Spleen (tissue), 11 donors: Measurements from ENCODE around the gene SUN2. TPM values are rescaled to one million over a fixed set of nuclear protein-coding genes. Genes with fewer than 3 reads are reported as not detected.

Experiments used
- DNase-seq: peaks from one replicate; pipeline ENCODE4 v3.0.0-alpha.2; 2020
- H3K27ac ChIP-seq, 8 donors: fragments of 200-600 bp; sonication (generic) in 7 of 8; 1 replicate in 4 of 8; 2 replicates in 4 of 8; pipeline versions ENCODE4 v1.5.0 to v1.8.0; 2016 to 2021; ENCODE audit warnings: inconsistent platforms in 4 of 8, mild to moderate bottlenecking in 4 of 8, moderate library complexity in 1 of 8
- H3K27me3 ChIP-seq, 7 donors: fragments of 200-600 bp; sonication (generic) in 6 of 7; replicated peaks in 1 of 7; 1 replicate in 4 of 7; 2 replicates in 3 of 7; pipeline versions ENCODE4 v1.5.0 to v1.8.0; 2016 to 2021; ENCODE audit warnings: inconsistent platforms in 3 of 7, mild to moderate bottlenecking in 1 of 7
- H3K36me3 ChIP-seq, 6 donors: fragments of 200-600 bp; sonication (generic) in 5 of 6; 1 replicate in 4 of 6; 2 replicates in 2 of 6; pipeline versions ENCODE4 v1.5.0 to v1.8.0; 2016 to 2021; ENCODE audit warnings: inconsistent platforms in 2 of 6
- H3K4me1 ChIP-seq, 6 donors: fragments of 200-600 bp; sonication (generic) in 5 of 6; 1 replicate in 3 of 6; 2 replicates in 3 of 6; pipeline versions ENCODE4 v1.5.0 to v1.8.0; 2016 to 2021; ENCODE audit warnings: inconsistent platforms in 3 of 6
- H3K4me3 ChIP-seq, 8 donors: fragments of 200-600 bp; sonication (generic) in 7 of 8; 1 replicate in 4 of 8; 2 replicates in 4 of 8; pipeline versions ENCODE4 v1.5.0 to v1.8.0; 2016 to 2021; ENCODE audit warnings: inconsistent platforms in 4 of 8, mild to moderate bottlenecking in 4 of 8, moderate library complexity in 2 of 8
- H3K9me3 ChIP-seq, 8 donors: fragments of 200-600 bp; sonication (generic) in 7 of 8; 1 replicate in 4 of 8; 2 replicates in 4 of 8; pipeline versions ENCODE4 v1.5.0 to v1.8.0; 2016 to 2021; ENCODE audit warnings: inconsistent platforms in 4 of 8
- CTCF ChIP-seq, 11 experiments: fragments of 200-600 bp in 7 of 11; fragments of 450-650 bp in 4 of 11; sonication (generic) in 4 of 11; IDR thresholded peaks in 8 of 11; conservative IDR thresholded peaks in 3 of 11; 1 replicate in 7 of 11; 2 replicates in 4 of 11; pipeline versions ENCODE4 v1.4.0 to v1.8.0; 2016 to 2021; ENCODE audit warnings: antibody characterized with exemption in 11 of 11, inconsistent platforms in 4 of 11, mild to moderate bottlenecking in 1 of 11
- POLR2A ChIP-seq, 3 donors: fragments of 450-650 bp; IDR thresholded peaks; one replicate each; pipeline ENCODE4 v1.5.1; 2017; ENCODE audit warnings: antibody characterized with exemption in 3 of 3, mild to moderate bottlenecking in 1 of 3
- POLR2AphosphoS5 ChIP-seq, 3 donors: sonication (generic); formaldehyde crosslinking; IDR thresholded peaks; one replicate each; pipeline ENCODE4 v1.5.1; 2017; ENCODE audit warnings: antibody characterized with exemption in 3 of 3
- WGBS, 5 donors: extraction: QIAGEN DNeasy Blood & Tissue Kit in 3 of 5; methylation state at CpG; one replicate each; pipeline versions ENCODE4 v1.1.5 to v1.1.7; 2013 to 2018; 5-methylcytosine and 5-hydroxymethylcytosine counted together
- intact Hi-C: fragments of 100-400 bp; cut with DNase I; formaldehyde crosslinking; loops from one replicate; pipeline ENCODE4 v1.15.0; 2023; ENCODE audit warnings: low total_unique reads
- polyA plus RNA-seq, 3 donors: library from polyadenylated mRNA; stranded (reverse); fragments of 200-250 nt; gene quantifications; one replicate each; pipeline ENCODE4 v1.2.1, GENCODE V29; 2013
- total RNA-seq, 7 donors: library from RNA; depleted of rRNA in 3 of 7; stranded (reverse); fragments of >200 nt in 3 of 7; fragmentation: NEBNext Ultra II Directional in 4 of 7; extraction: Animal tissue kit (Norgen Biotek cat#: 25700) in 4 of 7; gene quantifications; one replicate each; pipeline versions ENCODE4 v1.1.0 to v1.2.1, GENCODE V29; 2016 to 2021
- donor health status: healthy with polysubstance abuse.
- donor health status: DM: no; HTN: no; CAD: no; lungs with moderate emphysema.
- donor health status: DM: no; HTN: no; CAD: no.
- donor health status: Bipolar disorder and iron deficiency.
- donor health status: healthy.
- donor health status: DM: no; HTN: no; CAD: no.
- donor health status: DM: yes; HTN: yes; CAD: no.

Gene SUN2
- total and polyA plus RNA-seq, 10 donors = 35.4 to 455 (median 208) TPM

DNA sequence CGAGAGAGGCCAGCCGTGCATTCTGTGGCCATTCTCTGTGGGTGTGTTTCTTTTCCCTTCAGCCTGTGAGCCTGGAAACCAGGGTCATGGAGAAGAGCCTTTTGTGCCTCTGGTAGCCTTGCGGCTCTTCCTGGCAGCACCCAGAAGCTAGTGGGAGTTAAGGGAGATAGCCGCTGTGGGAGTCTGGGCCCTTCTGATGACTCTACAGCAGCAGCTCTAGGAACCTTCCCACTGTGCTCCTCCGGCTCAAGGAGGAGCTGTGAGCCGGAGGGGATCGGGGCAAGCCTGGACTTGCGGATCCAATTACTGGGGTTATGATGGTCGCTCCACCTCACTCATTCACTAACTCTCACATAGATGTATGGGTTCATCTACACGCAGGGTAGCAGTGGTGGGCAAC is 39.5 kb downstream of the SUN2 start:
- DNase-seq = no peak
- Histone ChIP-seq H3K27ac (peak overlapping the region in 5 of 8 donors; percentile 73 to 80 (median 74)), H3K4me1 (peaks cover 25 to 80% (median 58%) of the 10 kb centered on the region in 6 donors), H3K4me3 (peak overlapping the region in 1 of 8 donors; percentile 5), H3K9me3 (no peaks in the 10 kb centered on the region), H3K36me3 (peaks cover 5 to 85% (median 54%) of the 10 kb centered on the region in 6 donors), H3K27me3 (no peaks in the 10 kb centered on the region)
- WGBS, 5 donors = 83 to 93% (median 90%) methylated on average over 10 of the region's 10 CpGs
- intact Hi-C loops = no loop called here
- TF ChIP-seq CTCF (IDR thresholded peaks at IDR 0.05 in 8 of 11, conservative IDR thresholded peaks at IDR 0.05 in 3 of 11) = no peak
- peak in 1 of 3 donors; percentile 35 for TF ChIP-seq POLR2AphosphoS5 (IDR thresholded peaks at IDR 0.05)
- TF ChIP-seq POLR2A (IDR thresholded peaks at IDR 0.05) = no peak

DNA sequence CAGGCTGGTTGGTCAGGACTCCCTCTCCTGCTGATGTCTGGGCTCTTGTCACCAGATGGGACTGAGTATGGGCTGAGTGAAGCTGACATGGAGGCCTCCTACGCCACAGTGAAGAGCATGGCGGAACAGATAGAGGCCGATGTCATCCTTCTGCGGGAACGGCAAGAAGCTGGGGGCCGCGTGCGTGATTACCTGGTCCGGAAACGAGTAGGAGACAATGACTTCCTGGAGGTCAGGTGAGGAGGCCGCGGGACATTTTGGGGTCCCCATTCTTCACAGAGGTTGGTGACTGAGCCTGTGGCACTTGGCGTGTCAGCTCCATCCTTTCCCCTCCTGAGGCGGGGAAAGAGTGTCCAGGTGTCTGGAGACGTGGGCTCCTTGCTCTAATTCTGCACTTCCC is 39.9 kb downstream of the SUN2 start:
- 91 to 98% (median 93%) methylated on average over 15 of the region's 15 CpGs for WGBS, 5 donors
- Histone ChIP-seq H3K27ac (peak overlapping the region in 5 of 8 donors; percentile 73 to 80 (median 74)), H3K4me1 (peaks cover 25 to 84% (median 60%) of the 10 kb centered on the region in 6 donors), H3K9me3 (no peaks in the 10 kb centered on the region), H3K4me3 (no peak overlapping the region), H3K27me3 (no peaks in the 10 kb centered on the region), H3K36me3 (peaks cover 5 to 85% (median 53%) of the 10 kb centered on the region in 6 donors)
- DNase-seq = no peak
- intact Hi-C loops = no loop called here
- TF ChIP-seq CTCF (IDR thresholded peaks at IDR 0.05 in 8 of 11, conservative IDR thresholded peaks at IDR 0.05 in 3 of 11) (no peak), POLR2AphosphoS5 (IDR thresholded peaks at IDR 0.05) (no peak), POLR2A (IDR thresholded peaks at IDR 0.05) (no peak)

DNA sequence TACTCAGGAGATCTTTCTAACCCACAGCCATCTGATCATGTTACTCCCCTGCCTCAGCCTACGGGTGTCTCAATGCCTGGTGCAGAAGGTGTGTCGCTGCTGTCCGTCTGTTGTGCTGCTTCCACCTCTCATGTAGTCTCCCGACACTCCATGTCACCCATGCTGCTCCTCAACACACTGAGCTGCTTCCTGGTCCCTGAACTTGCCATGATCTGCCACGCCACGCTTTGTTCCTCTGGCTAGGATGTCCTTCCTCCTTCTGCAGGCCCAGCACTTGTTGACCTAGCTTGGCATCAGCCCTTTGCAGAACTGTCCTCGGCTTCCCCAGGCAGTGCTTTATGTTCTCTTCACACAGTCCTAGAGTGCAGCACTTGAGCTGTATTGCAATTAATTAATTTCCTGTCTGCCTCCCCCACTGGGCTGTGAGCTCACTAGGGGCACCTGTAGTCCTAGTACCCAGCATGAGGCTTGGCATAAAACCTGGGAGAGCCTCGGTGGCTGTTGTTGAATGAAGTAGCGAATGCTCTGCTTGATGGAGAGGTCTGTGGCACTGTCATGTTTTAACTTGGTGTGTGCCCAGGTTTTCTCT is 40.5 kb downstream of the SUN2 start:
- H3K27ac ChIP-seq = peak overlapping the region in 6 of 8 donors; percentile 26 to 80 (median 74)
- 63 to 81% (median 68%) methylated on average over 8 to 9 of the region's 9 CpGs for WGBS, 5 donors
- TF ChIP-seq CTCF (IDR thresholded peaks at IDR 0.05 in 8 of 11, conservative IDR thresholded peaks at IDR 0.05 in 3 of 11) (peak in 1 of 11 experiments; percentile 5), POLR2AphosphoS5 (IDR thresholded peaks at IDR 0.05) (peak in 2 of 3 donors; percentile 81 to 86), POLR2A (IDR thresholded peaks at IDR 0.05) (no peak)
- H3K4me3 ChIP-seq = no peak overlapping the region
- H3K36me3 ChIP-seq = peaks cover 5 to 85% (median 50%) of the 10 kb centered on the region in 6 donors
- no peaks in the 10 kb centered on the region for H3K27me3 ChIP-seq
- intact Hi-C loops = no loop called here
- DNase-seq = peak; percentile 85
- no peaks in the 10 kb centered on the region for H3K9me3 ChIP-seq
- peaks cover 28 to 90% (median 64%) of the 10 kb centered on the region in 6 donors for H3K4me1 ChIP-seq

DNA sequence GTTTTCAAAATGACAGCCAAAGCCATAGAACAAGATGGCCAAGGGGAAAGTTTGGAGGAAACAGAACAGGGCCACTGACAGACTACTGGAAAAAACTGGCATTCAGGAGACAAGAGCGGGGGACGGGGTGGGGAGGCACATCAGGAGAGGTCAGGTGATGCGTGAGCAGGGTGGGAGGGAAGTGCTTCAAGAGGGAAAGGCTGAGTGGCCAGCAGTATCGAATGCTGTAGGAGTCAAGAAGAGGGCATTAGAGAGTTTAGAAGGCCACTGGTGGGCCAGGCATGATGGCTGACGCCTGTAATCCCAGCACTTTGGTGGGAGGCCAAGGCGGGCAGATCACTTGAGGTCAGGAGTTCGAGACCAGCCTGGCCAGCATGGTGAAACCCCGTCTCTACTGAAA is 41.9 kb downstream of the SUN2 start:
- H3K36me3 ChIP-seq = peaks cover 5 to 85% (median 42%) of the 10 kb centered on the region in 6 donors
- intact Hi-C loops = no loop called here
- H3K4me3 ChIP-seq = no peak overlapping the region
- peak overlapping the region in 5 of 8 donors; percentile 73 to 80 (median 74) for H3K27ac ChIP-seq
- no peaks in the 10 kb centered on the region for H3K9me3 ChIP-seq
- no peak for DNase-seq
- WGBS, 5 donors = 82 to 91% (median 89%) methylated on average over 8 of the region's 8 CpGs
- no peak for TF ChIP-seq POLR2AphosphoS5 (IDR thresholded peaks at IDR 0.05)
- TF ChIP-seq POLR2A (IDR thresholded peaks at IDR 0.05) = no peak
- TF ChIP-seq CTCF (IDR thresholded peaks at IDR 0.05 in 8 of 11, conservative IDR thresholded peaks at IDR 0.05 in 3 of 11) = no peak
- no peaks in the 10 kb centered on the region for H3K27me3 ChIP-seq
- H3K4me1 ChIP-seq = peaks cover 34 to 100% (median 77%) of the 10 kb centered on the region in 6 donors
